Measurements from ENCODE around the gene ZNF136. TPM values are rescaled to one million over a fixed set of nuclear protein-coding genes. Genes with fewer than 3 reads are reported as not detected.

ZNF136 gene
- total and polyA plus RNA-seq, 2 of the 8 experiments (the other 6 are each of a cell fraction or from before 2014, with no cell fraction given), result 1.6 to 6.9 TPM

DNA sequence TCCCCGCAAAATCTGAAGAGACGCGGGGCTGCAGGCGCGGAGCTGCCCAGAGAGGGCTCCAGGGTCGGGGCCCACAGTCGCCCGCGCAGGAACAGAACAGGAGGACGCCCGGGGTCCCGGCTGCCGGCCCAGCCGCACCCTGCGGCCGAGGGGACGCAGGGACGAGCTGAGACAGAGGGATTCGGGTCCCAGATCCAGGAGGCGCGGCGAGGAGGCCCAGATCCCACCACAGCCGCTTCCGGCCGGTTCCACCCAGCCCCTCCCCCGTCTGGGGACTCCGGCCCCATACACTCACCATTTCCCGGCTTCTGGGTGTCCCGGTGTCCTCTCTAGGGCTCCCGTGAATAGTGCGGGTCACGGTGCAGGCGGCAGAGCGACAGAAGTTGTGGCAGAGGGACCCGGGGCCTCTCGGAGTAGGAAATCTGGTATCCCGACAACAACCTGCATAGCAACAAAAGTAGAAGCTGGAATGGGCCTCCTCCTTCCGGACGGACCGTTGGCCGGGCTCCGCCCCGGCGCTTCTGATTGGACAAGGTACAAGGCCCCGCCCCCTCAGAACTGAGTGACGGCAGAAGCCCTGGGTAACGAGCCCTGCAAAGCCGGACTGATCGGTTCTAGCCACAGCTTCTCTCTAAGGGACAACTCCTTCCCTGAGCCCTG lies 22.9 kb upstream of the ZNF136 start, which contains the start of gene ZNF20 (continued):
- TF ChIP-seq SAP30 (IDR thresholded peaks at IDR 0.05; ENCODE audit: insufficient read depth, insufficient replicate concordance, low read length), result peak; percentile 25
- TF ChIP-seq CHD1 (IDR thresholded peaks at IDR 0.05; ENCODE audit: low read depth, low read length), result no peak
- no peak for TF ChIP-seq HDAC2 (IDR thresholded peaks at IDR 0.05; ENCODE audit: borderline replicate concordance in 1 of 2, low read depth in 2 of 2, low read length in 2 of 2)
- no peak for TF ChIP-seq CEBPB (IDR thresholded peaks at IDR 0.05; ENCODE audit: low read depth, low read length)
- TF ChIP-seq GABPA (IDR thresholded peaks at IDR 0.05; ENCODE audit: borderline replicate concordance, insufficient read depth, low read length), result no peak
- no peak for TF ChIP-seq MAFK (IDR thresholded peaks at IDR 0.05; ENCODE audit: low read depth, low read length)
- no peak for TF ChIP-seq BRCA1 (IDR thresholded peaks at IDR 0.05; ENCODE audit: low read depth, low read length)
- TF ChIP-seq GTF2F1 (IDR thresholded peaks at IDR 0.05; ENCODE audit: borderline replicate concordance, low read depth, low read length), result no peak
- 0 out of 4 replicates have a peak, but pooled peaks of 1 of the 2 experiments have one; percentile 0 for TF ChIP-seq RAD21 (IDR thresholded peaks at IDR 0.05 in 1 of 2, conservative IDR thresholded peaks at IDR 0.05 in 1 of 2; ENCODE audit: low read depth in 2 of 2, low read length in 2 of 2)
- no peak for TF ChIP-seq TCF12 (IDR thresholded peaks at IDR 0.05; ENCODE audit: low read depth, low read length)
- 0 out of 2 replicates have a peak, but pooled peaks have one; percentile 16 for TF ChIP-seq MAX (IDR thresholded peaks at IDR 0.05)
- 0 out of 4 replicates have a peak, but pooled peaks of 1 of the 2 experiments have one; percentile 41 for TF ChIP-seq SIN3A (conservative IDR thresholded peaks at IDR 0.05 in 1 of 2, IDR thresholded peaks at IDR 0.05 in 1 of 2; ENCODE audit: low read depth in 1 of 2, low read length in 2 of 2)
- TF ChIP-seq RNF2 (IDR thresholded peaks at IDR 0.05; ENCODE audit: borderline replicate concordance, low read depth, low read length, missing control alignments, poor library complexity, severe bottlenecking), result no peak
- TF ChIP-seq EGR1 (IDR thresholded peaks at IDR 0.05; ENCODE audit: borderline replicate concordance, low read depth, low read length), result no peak
- no peak for TF ChIP-seq FOSL1 (IDR thresholded peaks at IDR 0.05; ENCODE audit: insufficient read depth, low read depth, low read length)
- no peak for TF ChIP-seq BACH1 (IDR thresholded peaks at IDR 0.05; ENCODE audit: low read length)
- no peak for TF ChIP-seq BCL11A (IDR thresholded peaks at IDR 0.05; ENCODE audit: low read depth in 2 of 2, low read length in 2 of 2)
- TF ChIP-seq CBX8 (IDR thresholded peaks at IDR 0.05; ENCODE audit: borderline replicate concordance, low read depth, low read length), result no peak
- peak; percentile 61 to 89 for TF ChIP-seq POLR2A (IDR thresholded peaks at IDR 0.05; ENCODE audit: control extremely low read depth in 1 of 2, low read depth in 2 of 2, low read length in 2 of 2)
- TF ChIP-seq SP1 (IDR thresholded peaks at IDR 0.05; ENCODE audit: low read depth, low read length), result peak; percentile 83
